B cell (primary cell): Measurements from ENCODE around the gene COBLL1.

Experiments
- EZH2 ChIP-seq: IDR thresholded peaks from 2 replicates; pipeline ENCODE4 v1.6.1; 2012; ENCODE audit warnings: borderline replicate concordance, low read depth, mild to moderate bottlenecking, moderate library complexity, low read length; ENCODE audit not compliant: insufficient read depth, poor library complexity, severe bottlenecking
- TF ChIP-seq, protein P1 (sequence below): fragments of 200-600 bp; IDR thresholded peaks from one replicate; pipeline ENCODE4 v1.8.0; 2022; ENCODE audit warnings: antibody characterized with exemption, mild to moderate bottlenecking

DNA sequence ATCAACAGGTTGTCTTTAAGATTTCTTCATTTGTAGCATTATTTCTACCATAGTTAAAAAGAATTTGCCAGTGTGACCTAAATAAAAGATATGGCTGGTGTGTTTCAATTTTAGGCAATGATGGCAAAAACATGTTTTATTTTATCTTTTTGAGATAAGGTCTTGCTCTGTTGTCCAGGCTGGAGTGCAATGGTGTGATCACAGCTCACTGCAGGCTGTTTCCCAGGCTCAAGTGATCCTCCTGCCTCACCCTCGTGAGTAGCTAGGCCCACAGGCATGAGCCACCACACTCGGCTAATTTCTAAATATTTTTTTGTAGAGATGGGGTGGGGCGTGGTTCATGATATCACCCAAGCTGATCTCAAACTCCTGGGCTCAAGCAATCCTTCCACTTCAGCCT is 47.0 kb upstream of the COBLL1 start:
- TF ChIP-seq, protein P1, sequence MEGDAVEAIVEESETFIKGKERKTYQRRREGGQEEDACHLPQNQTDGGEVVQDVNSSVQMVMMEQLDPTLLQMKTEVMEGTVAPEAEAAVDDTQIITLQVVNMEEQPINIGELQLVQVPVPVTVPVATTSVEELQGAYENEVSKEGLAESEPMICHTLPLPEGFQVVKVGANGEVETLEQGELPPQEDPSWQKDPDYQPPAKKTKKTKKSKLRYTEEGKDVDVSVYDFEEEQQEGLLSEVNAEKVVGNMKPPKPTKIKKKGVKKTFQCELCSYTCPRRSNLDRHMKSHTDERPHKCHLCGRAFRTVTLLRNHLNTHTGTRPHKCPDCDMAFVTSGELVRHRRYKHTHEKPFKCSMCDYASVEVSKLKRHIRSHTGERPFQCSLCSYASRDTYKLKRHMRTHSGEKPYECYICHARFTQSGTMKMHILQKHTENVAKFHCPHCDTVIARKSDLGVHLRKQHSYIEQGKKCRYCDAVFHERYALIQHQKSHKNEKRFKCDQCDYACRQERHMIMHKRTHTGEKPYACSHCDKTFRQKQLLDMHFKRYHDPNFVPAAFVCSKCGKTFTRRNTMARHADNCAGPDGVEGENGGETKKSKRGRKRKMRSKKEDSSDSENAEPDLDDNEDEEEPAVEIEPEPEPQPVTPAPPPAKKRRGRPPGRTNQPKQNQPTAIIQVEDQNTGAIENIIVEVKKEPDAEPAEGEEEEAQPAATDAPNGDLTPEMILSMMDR: no peak
- TF ChIP-seq EZH2: no peak
